Left ventricle myocardium inferior (tissue), 1 donor: ENCODE measurements around the gene CAPZA1. TPM values are rescaled to one million over a fixed set of nuclear protein-coding genes. Genes with fewer than 3 reads are reported as not detected.
A peak's percentile ranks its signal among the peaks of the same experiment; 100 is the strongest.

Source experiments
- DNase-seq: peaks from one replicate; pipeline ENCODE4 v3.0.0-alpha.2; 2020
- H3K27ac ChIP-seq: fragments of 200-600 bp; replicated peaks from 2 replicates; pipeline ENCODE4 v1.8.0; 2021
- H3K27me3 ChIP-seq: fragments of 200-600 bp; 2 replicates; pipeline ENCODE4 v1.8.0; 2021; ENCODE audit warnings: low read depth
- H3K36me3 ChIP-seq: fragments of 200-600 bp; 2 replicates; pipeline ENCODE4 v1.8.0; 2021
- H3K4me1 ChIP-seq: fragments of 200-600 bp; 2 replicates; pipeline ENCODE4 v1.8.0; 2021
- H3K4me3 ChIP-seq: fragments of 200-600 bp; 2 replicates; pipeline ENCODE4 v1.8.0; 2021; ENCODE audit warnings: mild to moderate bottlenecking, moderate library complexity
- H3K9me3 ChIP-seq: fragments of 200-600 bp; replicated peaks from 2 replicates; pipeline ENCODE4 v1.8.0; 2021
- intact Hi-C: fragments of 100-400 bp; cut with micrococcal nuclease; formaldehyde crosslinking; loops from one replicate; pipeline ENCODE4 v1.11.0; 2022
- total RNA-seq: library from RNA; stranded (reverse); fragmentation: NEBNext Ultra II Directional; extraction: Animal tissue kit (Norgen Biotek cat#: 25700); gene quantifications from one replicate; pipeline ENCODE4 v1.2.1, GENCODE V29; 2021
- TF ChIP-seq, protein P1 (sequence below): fragments of 200-600 bp; IDR thresholded peaks from 2 replicates; pipeline ENCODE4 v1.8.0; 2021; ENCODE audit warnings: antibody characterized with exemption, mild to moderate bottlenecking, borderline replicate concordance
- donor health status: DM: no; HTN: yes; CAD: no; lungs with severe emphysema.

CAPZA1 gene
- total RNA-seq, 1 donor from 2014 or later = 24.6 TPM

DNA sequence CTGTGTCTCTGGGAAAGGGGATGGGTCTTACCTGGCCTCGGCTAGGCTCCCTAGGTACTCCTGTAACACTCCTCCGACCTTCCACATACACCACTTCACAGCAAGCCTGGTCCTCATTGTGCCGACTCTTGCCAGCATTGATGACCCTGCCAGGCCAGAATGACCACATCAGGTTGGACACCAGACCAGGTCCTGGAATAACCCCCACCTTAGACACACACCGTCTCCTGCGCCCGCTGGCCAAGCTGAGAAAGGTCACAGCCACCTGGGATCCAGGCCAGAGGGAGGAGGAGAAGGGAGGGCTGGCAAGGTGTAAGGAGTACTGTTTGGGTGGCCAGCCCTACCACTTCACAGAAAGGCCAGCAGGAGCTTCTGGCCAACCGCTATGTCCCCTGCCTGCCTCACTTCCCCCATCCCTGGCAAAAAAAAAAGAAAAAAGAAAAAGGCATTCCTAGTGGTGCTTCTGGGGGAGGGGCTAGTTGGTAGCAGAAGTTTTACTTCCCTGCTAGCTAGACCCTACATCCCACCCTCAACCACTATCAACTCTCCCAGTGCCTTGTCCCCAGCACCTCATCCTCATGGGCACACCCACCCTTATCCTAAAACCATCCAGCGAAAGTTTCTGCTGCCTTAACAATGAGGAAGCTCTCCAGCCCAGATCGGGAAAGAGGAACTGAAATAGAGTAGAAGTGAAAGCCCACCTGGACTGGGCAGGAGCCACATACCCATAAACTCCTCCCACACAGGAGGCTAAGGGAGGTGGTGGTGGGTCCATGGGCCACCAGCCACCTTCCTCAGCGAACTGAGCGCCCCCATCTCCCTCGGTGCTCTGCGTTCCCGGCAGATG lies 94.1 kb downstream of the CAPZA1 start:
- peaks cover 29% of the 10 kb centered on the region for H3K4me1 ChIP-seq
- H3K36me3 ChIP-seq = no peaks in the 10 kb centered on the region
- peaks cover under 1% of the 10 kb centered on the region for H3K27me3 ChIP-seq
- TF ChIP-seq, protein P1, sequence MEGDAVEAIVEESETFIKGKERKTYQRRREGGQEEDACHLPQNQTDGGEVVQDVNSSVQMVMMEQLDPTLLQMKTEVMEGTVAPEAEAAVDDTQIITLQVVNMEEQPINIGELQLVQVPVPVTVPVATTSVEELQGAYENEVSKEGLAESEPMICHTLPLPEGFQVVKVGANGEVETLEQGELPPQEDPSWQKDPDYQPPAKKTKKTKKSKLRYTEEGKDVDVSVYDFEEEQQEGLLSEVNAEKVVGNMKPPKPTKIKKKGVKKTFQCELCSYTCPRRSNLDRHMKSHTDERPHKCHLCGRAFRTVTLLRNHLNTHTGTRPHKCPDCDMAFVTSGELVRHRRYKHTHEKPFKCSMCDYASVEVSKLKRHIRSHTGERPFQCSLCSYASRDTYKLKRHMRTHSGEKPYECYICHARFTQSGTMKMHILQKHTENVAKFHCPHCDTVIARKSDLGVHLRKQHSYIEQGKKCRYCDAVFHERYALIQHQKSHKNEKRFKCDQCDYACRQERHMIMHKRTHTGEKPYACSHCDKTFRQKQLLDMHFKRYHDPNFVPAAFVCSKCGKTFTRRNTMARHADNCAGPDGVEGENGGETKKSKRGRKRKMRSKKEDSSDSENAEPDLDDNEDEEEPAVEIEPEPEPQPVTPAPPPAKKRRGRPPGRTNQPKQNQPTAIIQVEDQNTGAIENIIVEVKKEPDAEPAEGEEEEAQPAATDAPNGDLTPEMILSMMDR = peak; percentile 8
- peak overlapping the region; percentile 39 for H3K27ac ChIP-seq
- intact Hi-C loops = no loop called here
- H3K9me3 ChIP-seq = no peaks in the 10 kb centered on the region
- DNase-seq = no peak
- H3K4me3 ChIP-seq = peak overlapping the region; percentile 84

DNA sequence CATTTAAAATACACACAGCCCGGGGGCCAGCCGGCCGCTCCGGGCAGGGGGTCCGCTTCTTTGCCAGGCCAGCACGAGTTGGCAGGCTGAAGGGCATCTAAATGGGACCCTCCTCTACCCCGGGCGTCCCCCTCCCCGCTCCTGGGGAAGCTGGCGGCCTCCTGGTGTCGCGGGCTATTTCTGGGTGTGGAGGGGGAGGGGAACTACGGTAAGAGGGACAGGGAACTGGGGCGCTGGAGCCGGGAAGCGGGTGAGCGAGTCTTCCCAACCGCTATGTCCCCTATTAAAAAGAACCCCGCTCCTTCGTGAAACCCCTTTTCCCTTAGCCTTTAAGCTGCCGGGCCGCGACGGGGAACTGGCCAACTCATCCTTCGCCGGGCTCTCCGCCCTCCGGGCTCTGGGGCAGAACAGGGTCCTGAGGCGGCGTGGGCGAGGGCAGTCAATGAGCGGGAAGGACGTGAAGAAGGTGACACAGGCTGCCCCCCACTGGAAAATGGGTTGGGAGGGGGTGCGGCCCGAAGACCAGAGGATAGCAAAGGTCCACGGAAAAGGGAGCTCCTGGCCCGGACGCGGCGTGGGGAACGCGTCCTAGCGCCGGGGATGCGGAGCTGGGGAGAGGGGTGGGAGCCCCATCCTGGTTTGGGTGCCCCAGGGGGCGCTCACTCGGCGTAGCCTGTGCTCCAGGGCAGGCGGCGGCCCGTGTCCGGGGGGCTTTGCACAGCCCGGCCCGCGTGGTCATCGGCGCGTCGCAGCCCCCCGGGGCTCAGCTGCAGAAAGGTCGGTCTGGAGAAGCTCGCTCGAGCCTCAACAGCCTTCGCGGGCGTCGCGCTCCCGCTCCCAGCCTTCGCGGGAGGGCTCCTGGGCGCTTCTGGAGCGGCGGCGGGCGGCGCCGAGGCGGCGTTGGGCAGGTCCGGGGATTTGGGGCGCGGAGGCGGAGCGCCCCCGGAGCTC lies 95.0 kb downstream of the CAPZA1 start:
- no peaks in the 10 kb centered on the region for H3K9me3 ChIP-seq
- peak overlapping the region; percentile 84 for H3K4me3 ChIP-seq
- DNase-seq = no peak
- TF ChIP-seq, protein P1 = no peak
- intact Hi-C loops = loop anchor here (5.0 kb wide), 1 partner anchor 88 kb away; no protein-coding TSS in a partner anchor
- peaks cover 9% of the 10 kb centered on the region for H3K27me3 ChIP-seq
- H3K4me1 ChIP-seq = peaks cover 32% of the 10 kb centered on the region
- H3K27ac ChIP-seq = peak overlapping the region; percentile 83
- no peaks in the 10 kb centered on the region for H3K36me3 ChIP-seq

DNA sequence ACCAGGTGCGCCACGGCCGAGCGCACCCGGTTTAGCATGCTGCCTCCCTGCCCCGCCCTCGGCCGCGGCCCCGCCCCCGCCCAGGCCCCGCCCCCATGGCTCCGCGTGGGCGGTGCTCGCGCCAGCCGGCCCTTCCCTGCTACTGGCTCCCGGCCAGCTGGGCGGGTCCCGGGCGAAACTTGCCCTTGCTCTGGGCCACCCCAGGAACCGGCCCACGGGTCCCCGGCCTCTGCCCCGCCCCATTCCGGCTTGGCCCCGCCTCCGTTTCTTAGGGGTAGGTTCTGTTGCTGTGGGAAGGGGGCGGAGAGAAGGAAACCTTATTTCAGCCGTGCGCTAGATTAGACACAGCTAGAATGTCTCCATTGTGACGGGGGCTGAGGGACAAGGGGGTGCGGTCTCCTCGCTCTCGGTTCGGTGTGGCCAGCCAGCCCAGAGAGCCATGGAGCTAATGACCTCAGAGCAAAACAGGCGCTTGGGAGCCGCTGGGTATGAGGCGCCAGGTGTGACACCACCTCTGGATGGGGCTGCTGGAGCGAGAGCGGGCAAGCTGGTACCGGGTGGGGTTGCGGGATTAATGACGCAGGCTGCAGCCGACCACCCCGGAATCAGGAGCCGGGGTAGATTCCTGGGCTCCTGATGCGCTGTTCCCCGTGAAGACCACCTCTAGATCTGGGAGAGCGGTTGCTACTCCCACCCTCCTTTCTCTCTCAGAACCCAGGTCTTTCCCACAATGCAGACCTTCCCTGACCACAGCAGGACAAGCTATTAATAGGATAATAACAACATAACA lies 95.8 kb downstream of the CAPZA1 start, which contains the start of gene PPM1J:
Gene PPM1J (minus strand): TSS at position 69 of the 790 bp plus-strand sequence. CDS start 31 bp downstream, at position 38.
- TF ChIP-seq, protein P1 = no peak

DNA sequence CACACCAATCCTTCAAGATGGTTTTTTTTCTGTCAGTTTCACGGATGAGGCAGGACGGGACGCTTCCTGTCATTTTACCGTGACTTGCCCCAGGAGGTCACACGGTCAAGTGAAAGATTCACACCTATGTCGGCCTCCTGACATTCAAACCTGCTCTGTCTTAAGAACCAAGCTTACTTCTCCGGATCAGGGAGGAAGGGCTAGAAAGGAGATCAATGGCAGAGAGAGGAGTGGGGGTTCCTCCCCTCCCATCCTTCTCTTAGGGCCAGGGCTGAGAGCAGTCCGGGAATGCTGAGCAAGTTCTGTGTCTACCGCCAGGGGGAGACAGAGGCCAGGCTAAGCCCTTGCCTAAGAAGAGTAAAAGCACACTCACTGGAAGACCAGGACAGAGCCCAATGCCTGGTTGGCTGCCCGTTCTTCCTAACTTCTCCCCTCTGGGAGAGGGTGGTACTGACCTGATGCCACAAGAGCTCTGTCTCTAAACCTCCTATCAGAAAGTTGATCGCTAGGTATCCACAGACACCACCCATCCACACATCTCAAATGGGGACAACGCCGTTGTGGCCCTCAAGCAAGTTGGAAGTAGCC lies 96.6 kb downstream of the CAPZA1 start:
- peak overlapping the region; percentile 83 for H3K27ac ChIP-seq
- peak overlapping the region; percentile 84 for H3K4me3 ChIP-seq
- peaks cover 32% of the 10 kb centered on the region for H3K4me1 ChIP-seq
- H3K36me3 ChIP-seq = no peaks in the 10 kb centered on the region
- peak; percentile 81 for DNase-seq
- no peaks in the 10 kb centered on the region for H3K9me3 ChIP-seq
- intact Hi-C loops = loop anchor here (5.0 kb wide), 1 partner anchor 86 kb away; no protein-coding TSS in a partner anchor
- TF ChIP-seq, protein P1 = peak; percentile 98
- H3K27me3 ChIP-seq = peaks cover 16% of the 10 kb centered on the region

More for the DNA sequence above, 95.8 kb downstream of the CAPZA1 start, which contains the start of gene PPM1J:
- no peaks in the 10 kb centered on the region for H3K9me3 ChIP-seq
- DNase-seq = peak; percentile 99
- H3K4me1 ChIP-seq = peaks cover 32% of the 10 kb centered on the region
- peak within 1 kb of the TSS; percentile 84 for H3K4me3 ChIP-seq
- H3K27ac ChIP-seq = peak within 1 kb of the TSS; percentile 83
- peaks cover 16% of the 10 kb centered on the region for H3K27me3 ChIP-seq
- intact Hi-C loops = loop anchor here (5.0 kb wide), 1 partner anchor 87 kb away; no protein-coding TSS in a partner anchor
- H3K36me3 ChIP-seq = no peaks in the 10 kb centered on the region
